GM12878 (cell line): ENCODE results near the gene SLC37A1. TPM values are rescaled to one million over a fixed set of nuclear protein-coding genes. Genes with fewer than 3 reads are reported as not detected.
A peak's percentile ranks its signal among the peaks of the same experiment; 100 is the strongest.

Source experiments
- ASH2L ChIP-seq: fragments of 300-600, 200-600 bp; sonication (generic); IDR thresholded peaks from 2 replicates; pipeline ENCODE4 v1.6.1; 2017; ENCODE audit warnings: low read depth, mild to moderate bottlenecking, borderline replicate concordance
- ATF7 ChIP-seq: fragments of 450-650 bp; IDR thresholded peaks from 2 replicates; pipeline ENCODE4 v1.6.1; 2016; ENCODE audit warnings: low read depth, mild to moderate bottlenecking
- BHLHE40 ChIP-seq, 2 experiments: fragments of 450-650 bp in 1 of 2; IDR thresholded peaks; 2 replicates each; pipeline ENCODE4 v1.6.1; 2011 to 2017; ENCODE audit warnings: low read depth in 2 of 2, borderline replicate concordance in 1 of 2, improper control_type of control experiment in 1 of 2, low read length in 1 of 2, mild to moderate bottlenecking in 1 of 2
- BMI1 ChIP-seq: fragments of 450-650 bp; IDR thresholded peaks from 2 replicates; pipeline ENCODE4 v1.6.1; 2016; ENCODE audit warnings: mild to moderate bottlenecking, moderate library complexity, borderline replicate concordance
- CHD2 ChIP-seq: IDR thresholded peaks from 2 replicates; pipeline ENCODE4 v1.6.1; 2011; ENCODE audit warnings: low read depth, low read length, improper control_type of control experiment, borderline replicate concordance
- CREB1 ChIP-seq: IDR thresholded peaks from 2 replicates; pipeline ENCODE4 v1.6.1; 2012; ENCODE audit warnings: low read depth, mild to moderate bottlenecking, inconsistent platforms
- DPF2 ChIP-seq: fragments of 450-650 bp; IDR thresholded peaks from 2 replicates; pipeline ENCODE4 v1.6.1; 2017; ENCODE audit warnings: mild to moderate bottlenecking
- HCFC1 ChIP-seq: fragments of 150-350 bp; IDR thresholded peaks from 2 replicates; pipeline ENCODE4 v1.6.1; 2014; ENCODE audit warnings: low read length
- JUND ChIP-seq: IDR thresholded peaks from 2 replicates; pipeline ENCODE4 v1.6.1; 2012; ENCODE audit warnings: low read depth, mild to moderate bottlenecking, low read length, improper control_type of control experiment, moderate library complexity
- MLLT1 ChIP-seq: fragments of 450-650 bp; IDR thresholded peaks from 2 replicates; pipeline ENCODE4 v1.6.1; 2016; ENCODE audit warnings: mild to moderate bottlenecking
- MYC ChIP-seq: IDR thresholded peaks from 2 replicates; pipeline ENCODE4 v1.6.1; 2011; ENCODE audit warnings: mild to moderate bottlenecking, low read length, moderate library complexity, inconsistent platforms; ENCODE audit not compliant: insufficient read depth, insufficient replicate concordance, insufficient read length, severe bottlenecking
- NR2F1 ChIP-seq: fragments of 450-650 bp; conservative IDR thresholded peaks from 2 replicates; pipeline ENCODE4 v1.6.1; 2017; ENCODE audit warnings: mild to moderate bottlenecking
- NRF1 ChIP-seq: conservative IDR thresholded peaks from 2 replicates; pipeline ENCODE4 v1.6.1; 2011; ENCODE audit warnings: mild to moderate bottlenecking, low read depth, low read length, improper control_type of control experiment
- PAX5 ChIP-seq: IDR thresholded peaks from 2 replicates; pipeline ENCODE4 v1.6.1; 2011; ENCODE audit warnings: low read depth, low read length, borderline replicate concordance
- PAX8 ChIP-seq: fragments of 450-650 bp; IDR thresholded peaks from 2 replicates; pipeline ENCODE4 v1.6.1; 2017; ENCODE audit warnings: mild to moderate bottlenecking, moderate library complexity
- RCOR1 ChIP-seq: conservative IDR thresholded peaks from 2 replicates; pipeline ENCODE4 v1.6.1; 2012; ENCODE audit warnings: low read depth, low read length, improper control_type of control experiment
- RELB ChIP-seq: fragments of 450-650 bp; IDR thresholded peaks from 2 replicates; pipeline ENCODE4 v1.6.1; 2017; ENCODE audit warnings: low read depth, mild to moderate bottlenecking, moderate library complexity
- RFX5 ChIP-seq: IDR thresholded peaks from 2 replicates; pipeline ENCODE4 v1.6.1; 2011; ENCODE audit warnings: low read depth, low read length, improper control_type of control experiment
- RUNX3 ChIP-seq: IDR thresholded peaks from 2 replicates; pipeline ENCODE4 v1.6.1; 2012; ENCODE audit warnings: low read length, inconsistent platforms
- SMAD5 ChIP-seq: IDR thresholded peaks from 2 replicates; pipeline ENCODE4 v1.6.1; 2016; ENCODE audit warnings: antibody characterized with exemption, low read depth
- SMC3 ChIP-seq: IDR thresholded peaks from 2 replicates; pipeline ENCODE4 v1.6.1; 2011; ENCODE audit warnings: low read length, improper control_type of control experiment, borderline replicate concordance
- SP1 ChIP-seq: IDR thresholded peaks from one replicate; pipeline ENCODE4 v1.6.1; 2011; ENCODE audit warnings: low read depth, low read length
- SREBF1 ChIP-seq: IDR thresholded peaks from 2 replicates; pipeline ENCODE4 v1.6.1; 2012; ENCODE audit warnings: mild to moderate bottlenecking, low read length
- STAT1 ChIP-seq: fragments of 450-650 bp; conservative IDR thresholded peaks from 2 replicates; pipeline ENCODE4 v1.6.1; 2014; ENCODE audit warnings: antibody characterized with exemption, mild to moderate bottlenecking
- STAT3 ChIP-seq: IDR thresholded peaks from 2 replicates; pipeline ENCODE4 v1.6.1; 2011; ENCODE audit warnings: low read depth, low read length, improper control_type of control experiment
- SUPT20H ChIP-seq: IDR thresholded peaks from 2 replicates; pipeline ENCODE4 v1.6.1; 2011; ENCODE audit warnings: low read depth, mild to moderate bottlenecking, low read length, moderate library complexity, borderline replicate concordance; ENCODE audit not compliant: control insufficient read depth
- TARDBP ChIP-seq: IDR thresholded peaks from 2 replicates; pipeline ENCODE4 v1.6.1; 2016; ENCODE audit warnings: borderline replicate concordance
- YY1 ChIP-seq: IDR thresholded peaks from 2 replicates; pipeline ENCODE4 v1.6.1; 2011; ENCODE audit warnings: low read depth, mild to moderate bottlenecking, low read length
- polyA plus RNA-seq, 11 experiments: library from polyadenylated mRNA; depleted of rRNA in 4 of 11; unstranded in 6 of 11; stranded (reverse) in 5 of 11; fragments of >200 nt; fragmentation: Nextera tagmentation in 4 of 11; fragmentation: Illumina TruSeq in 1 of 11; extraction: Ambion mirVana in 4 of 11; extraction: Trizol in 1 of 11; gene quantifications; 1 replicate in 1 of 11; 2 replicates in 10 of 11; pipeline versions ENCODE4 v1.2.1 to v1.2.3, GENCODE V29; 2011 to 2016; ENCODE audit warnings: inconsistent platforms in 2 of 11, missing spikeins in 2 of 11, low read depth in 1 of 11
- total RNA-seq, 4 experiments: library from RNA; depleted of rRNA in 3 of 4; stranded (reverse); fragments of >200 nt in 3 of 4; fragmentation: Illumina TruSeq in 1 of 4; extraction: Trizol in 1 of 4; gene quantifications; 2 replicates each; pipeline versions ENCODE4 v1.2.1 to v1.2.3, GENCODE V29; 2013 to 2021
- TF ChIP-seq, protein P1 (sequence below): fragments of 450-650 bp; IDR thresholded peaks from 2 replicates; pipeline ENCODE4 v1.6.1; 2017; ENCODE audit warnings: borderline replicate concordance

The SLC37A1 gene
- total and polyA plus RNA-seq, 10 of the 15 experiments (the other 5 are each of a cell fraction or from before 2014, with no cell fraction given): 1.1 to 35.5 (median 24.4) TPM

GRCh38 chr21:42465008-42465802 lies 48.4 kb upstream of the SLC37A1 start (continued):
- TF ChIP-seq BHLHE40 (IDR thresholded peaks at IDR 0.05; ENCODE audit: borderline replicate concordance in 1 of 2, low read depth in 2 of 2, low read length in 1 of 2): peak in 1 of 2 experiments; percentile 57; a peak in 2 of 4 replicates
- TF ChIP-seq RELB: peak; percentile 81; the same call in 1 of the 2 replicates
- TF ChIP-seq TARDBP: no peak
- peak; percentile 70; the same call in 1 of the 2 replicates for TF ChIP-seq PAX5
- 0 out of 2 replicates have a peak, but pooled peaks have one; percentile 2 for TF ChIP-seq SMC3
- TF ChIP-seq, protein P1, sequence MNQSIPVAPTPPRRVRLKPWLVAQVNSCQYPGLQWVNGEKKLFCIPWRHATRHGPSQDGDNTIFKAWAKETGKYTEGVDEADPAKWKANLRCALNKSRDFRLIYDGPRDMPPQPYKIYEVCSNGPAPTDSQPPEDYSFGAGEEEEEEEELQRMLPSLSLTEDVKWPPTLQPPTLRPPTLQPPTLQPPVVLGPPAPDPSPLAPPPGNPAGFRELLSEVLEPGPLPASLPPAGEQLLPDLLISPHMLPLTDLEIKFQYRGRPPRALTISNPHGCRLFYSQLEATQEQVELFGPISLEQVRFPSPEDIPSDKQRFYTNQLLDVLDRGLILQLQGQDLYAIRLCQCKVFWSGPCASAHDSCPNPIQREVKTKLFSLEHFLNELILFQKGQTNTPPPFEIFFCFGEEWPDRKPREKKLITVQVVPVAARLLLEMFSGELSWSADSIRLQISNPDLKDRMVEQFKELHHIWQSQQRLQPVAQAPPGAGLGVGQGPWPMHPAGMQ: peak; percentile 78; the same call in 1 of the 2 replicates
- TF ChIP-seq MLLT1: peak; percentile 94
- peak; percentile 85; the same call in 1 of the 2 replicates for TF ChIP-seq DPF2
- no peak for TF ChIP-seq RFX5
- no peak for TF ChIP-seq SP1
- no peak for TF ChIP-seq HCFC1
- TF ChIP-seq ASH2L: no peak
- no peak for TF ChIP-seq STAT1
- TF ChIP-seq SREBF1: no peak
- no peak for TF ChIP-seq RCOR1
- no peak for TF ChIP-seq SUPT20H
- no peak for TF ChIP-seq CREB1
- TF ChIP-seq PAX8: no peak
- no peak for TF ChIP-seq JUND
- TF ChIP-seq RUNX3: no peak
- TF ChIP-seq SMAD5: no peak
- peak; percentile 60; the same call in 1 of the 2 replicates for TF ChIP-seq YY1
- TF ChIP-seq STAT3: 0 out of 2 replicates have a peak, but pooled peaks have one; percentile 20
- no peak for TF ChIP-seq NRF1
- TF ChIP-seq NR2F1: peak; percentile 94
- peak; percentile 46; the same call in 1 of the 2 replicates for TF ChIP-seq BMI1
- TF ChIP-seq MYC: no peak
- TF ChIP-seq ATF7: peak; percentile 34; the same call in 1 of the 2 replicates
- TF ChIP-seq CHD2: no peak; the same call in 1 of the 2 replicates
